Bronchial epithelial cell (primary cell): ENCODE results near the gene EHBP1. TPM values are rescaled to one million over a fixed set of nuclear protein-coding genes. Genes with fewer than 3 reads are reported as not detected.

Source experiments
- DNase-seq: peaks from one replicate; pipeline ENCODE4 v3.0.0-alpha.2; 2010; ENCODE audit warnings: low read depth
- FAIRE-seq: peaks from 2 replicates; lab custom pipeline; 2011; peaks lifted over from hg19 to GRCh38; lab: Jason Lieb, UNC
- H3K27me3 ChIP-seq: 2 replicates; pipeline ENCODE4 v1.5.1; 2011; ENCODE audit warnings: low read length; ENCODE audit not compliant: control insufficient read depth, insufficient read depth
- H3K36me3 ChIP-seq: 2 replicates; pipeline ENCODE4 v1.5.1; 2011; ENCODE audit warnings: low read length; ENCODE audit not compliant: control insufficient read depth, insufficient read depth
- H3K4me3 ChIP-seq: 2 replicates; pipeline ENCODE4 v1.5.1; 2011; ENCODE audit warnings: mild to moderate bottlenecking, low read depth, low read length, control low read depth
- CTCF ChIP-seq: IDR thresholded peaks from 2 replicates; pipeline ENCODE4 v1.5.1; 2011; ENCODE audit warnings: mild to moderate bottlenecking, moderate library complexity, low read length, control low read depth, inconsistent platforms; ENCODE audit not compliant: insufficient read depth, severe bottlenecking
- total RNA-seq: library from RNA; depleted of rRNA; stranded (reverse); fragments of >200 nt; gene quantifications from 2 replicates; pipeline ENCODE4 v1.2.1, GENCODE V29; 2014

The EHBP1 gene
- total RNA-seq, 1 donor from 2014 or later, result 132 TPM

GRCh38 chr2:62992561-62992960 lies 287.0 kb downstream of the EHBP1 start:
- DNase-seq, result no peak
- H3K4me3 ChIP-seq, result no peak overlapping the region
- no peak for TF ChIP-seq CTCF
- no peak for FAIRE-seq
- no peaks in the 10 kb centered on the region for H3K27me3 ChIP-seq
- H3K36me3 ChIP-seq, result peaks cover 3% of the 10 kb centered on the region

- FAIRE-seq (no peak), DNase-seq (no peak)
- no peak for TF ChIP-seq CTCF
- Histone ChIP-seq H3K27me3 (no peaks in the 10 kb centered on the region), H3K36me3 (peaks cover 1% of the 10 kb centered on the region), H3K4me3 (no peak overlapping the region)
Observed at GRCh38 chr2:62994206-62994605, 288.7 kb downstream of the EHBP1 start.

GRCh38 chr2:62996534-62997186 lies 291.1 kb downstream of the EHBP1 start:
- Histone ChIP-seq H3K27me3 (no peaks in the 10 kb centered on the region), H3K36me3 (no peaks in the 10 kb centered on the region), H3K4me3 (no peak overlapping the region)
- no peak for TF ChIP-seq CTCF
- no peak for DNase-seq
- FAIRE-seq, result no peak

- Histone ChIP-seq H3K27me3 (no peaks in the 10 kb centered on the region), H3K4me3 (no peak overlapping the region), H3K36me3 (no peaks in the 10 kb centered on the region)
- peak; percentile 87 for DNase-seq
- no peak for FAIRE-seq
- TF ChIP-seq CTCF, result no peak
Observed at GRCh38 chr2:62998949-62999348, 293.4 kb downstream of the EHBP1 start.

- Histone ChIP-seq H3K36me3 (no peaks in the 10 kb centered on the region), H3K4me3 (no peak overlapping the region), H3K27me3 (no peaks in the 10 kb centered on the region)
- TF ChIP-seq CTCF, result no peak
- FAIRE-seq (no peak), DNase-seq (peak; percentile 83)
Observed at GRCh38 chr2:62999905-63000304, 294.4 kb downstream of the EHBP1 start.

- FAIRE-seq (no peak), DNase-seq (no peak)
- Histone ChIP-seq H3K36me3 (no peaks in the 10 kb centered on the region), H3K4me3 (no peak overlapping the region), H3K27me3 (no peaks in the 10 kb centered on the region)
- TF ChIP-seq CTCF, result no peak
Observed at GRCh38 chr2:63000801-63001200, 295.3 kb downstream of the EHBP1 start.
